HG03354 (cell line): ENCODE data around the gene DYNC2H1.
"Not testable (repeated sequence)": the region's sequence is repeated elsewhere in the genome, so short reads cannot be mapped to it uniquely, and the experiment has no call there.

Source experiments
- ATAC-seq: cut with Tn5 transposase; IDR thresholded peaks from one replicate; pipeline ENCODE4 v1.9.1; 2021; ENCODE audit warnings: mild to moderate bottlenecking; ENCODE audit not compliant: unreplicated experiment, poor library complexity, severe bottlenecking

DYNC2H1 gene

DNA sequence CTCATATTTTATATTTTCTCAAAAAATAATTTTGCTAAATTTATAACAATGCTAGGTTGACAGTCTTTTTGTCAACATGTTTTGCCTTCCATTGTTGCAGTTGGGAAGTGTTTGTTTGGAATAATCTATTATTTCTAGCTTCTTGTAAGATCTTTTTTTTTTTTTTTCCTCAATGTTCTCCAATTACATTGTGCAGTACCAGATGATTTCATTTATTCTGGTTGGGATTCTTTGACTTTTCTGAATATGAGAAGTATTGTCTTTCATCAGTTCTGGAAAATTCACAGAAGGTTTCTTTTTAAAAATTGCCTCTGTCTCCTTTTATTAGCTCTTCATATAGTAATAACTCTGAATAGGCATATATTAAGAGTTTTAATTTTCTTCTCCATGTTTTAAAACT lies 245.4 kb downstream of the DYNC2H1 start:
- ATAC-seq = no peak

DNA sequence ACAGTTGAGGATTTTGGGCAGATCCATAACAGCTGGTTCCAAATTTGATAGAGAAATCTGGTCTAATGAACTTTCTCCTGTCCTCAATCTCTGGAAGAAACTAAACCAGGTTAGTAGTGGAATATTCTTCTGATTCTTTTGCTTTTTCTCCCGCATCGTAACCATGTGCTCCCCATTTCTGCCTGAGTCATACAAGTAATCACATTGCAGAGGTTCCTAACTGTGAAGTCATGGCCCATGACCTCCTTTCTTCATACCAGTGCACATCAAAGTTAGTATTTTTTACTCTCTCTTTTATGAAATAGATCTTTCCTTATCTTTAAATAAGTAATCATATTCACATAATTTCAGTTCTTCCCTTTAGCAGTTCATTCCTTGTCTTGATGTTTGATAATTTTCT lies 249.0 kb downstream of the DYNC2H1 start:
- no peak for ATAC-seq

DNA sequence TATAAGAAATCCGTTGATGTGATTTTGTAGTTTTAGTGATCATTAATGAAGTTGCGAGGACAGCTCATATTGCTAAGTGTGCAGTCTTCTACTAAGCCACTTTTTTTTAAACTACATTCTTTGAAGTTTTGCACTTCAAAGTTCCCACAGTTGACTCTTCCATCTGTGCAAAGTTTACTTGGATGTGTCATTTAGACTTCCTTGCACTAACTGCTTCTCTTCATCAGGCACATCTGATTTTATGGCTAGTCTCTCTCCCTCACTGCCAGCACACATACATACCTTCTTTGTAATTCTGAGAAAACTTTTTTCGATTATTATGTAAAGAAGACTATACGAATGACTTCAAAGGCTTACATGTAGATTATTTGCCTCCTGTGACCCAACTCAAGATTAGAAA lies 250.0 kb downstream of the DYNC2H1 start:
- no peak for ATAC-seq

DNA sequence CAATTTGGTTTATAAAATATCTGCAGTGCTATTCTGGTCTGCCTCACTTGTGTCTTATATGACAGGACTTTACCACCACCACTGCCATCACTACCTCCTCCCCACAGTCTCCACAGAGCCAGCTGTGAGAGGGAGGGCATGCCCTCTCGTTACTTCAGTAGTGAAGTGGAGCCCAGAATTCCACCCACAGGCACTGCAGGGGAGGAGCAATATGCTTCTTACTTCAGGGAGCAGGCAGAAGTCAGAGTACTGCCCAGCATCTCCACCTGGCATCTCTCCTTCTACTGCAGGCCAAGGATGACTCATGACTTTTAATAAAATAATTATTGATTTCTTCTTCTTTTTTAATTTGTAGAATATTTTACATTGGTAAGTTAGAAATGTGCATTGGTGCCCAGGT lies 255.5 kb downstream of the DYNC2H1 start:
- ATAC-seq = no peak

GRCh38 chr11:103367650-103368049 lies 258.4 kb downstream of the DYNC2H1 start:
- ATAC-seq = no peak

DNA sequence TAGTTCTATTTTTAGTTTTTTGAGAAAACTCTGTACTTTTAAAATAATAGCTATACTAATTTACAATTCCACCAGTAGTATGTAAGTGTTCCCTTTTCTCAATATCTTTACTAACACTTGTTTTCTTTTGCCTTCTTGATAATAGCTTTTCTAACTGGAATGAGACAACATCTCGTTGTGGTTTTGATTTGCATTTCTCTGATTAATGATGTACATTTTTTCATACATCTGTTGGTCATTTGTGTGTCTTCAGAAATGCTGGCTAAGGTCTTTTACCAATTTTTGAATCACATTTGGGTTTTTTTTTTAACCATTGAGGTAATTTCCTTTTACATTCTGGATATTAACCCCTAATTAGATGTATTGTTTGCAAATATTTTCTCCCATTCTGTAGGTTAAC lies 258.9 kb downstream of the DYNC2H1 start:
- no peak for ATAC-seq

DNA sequence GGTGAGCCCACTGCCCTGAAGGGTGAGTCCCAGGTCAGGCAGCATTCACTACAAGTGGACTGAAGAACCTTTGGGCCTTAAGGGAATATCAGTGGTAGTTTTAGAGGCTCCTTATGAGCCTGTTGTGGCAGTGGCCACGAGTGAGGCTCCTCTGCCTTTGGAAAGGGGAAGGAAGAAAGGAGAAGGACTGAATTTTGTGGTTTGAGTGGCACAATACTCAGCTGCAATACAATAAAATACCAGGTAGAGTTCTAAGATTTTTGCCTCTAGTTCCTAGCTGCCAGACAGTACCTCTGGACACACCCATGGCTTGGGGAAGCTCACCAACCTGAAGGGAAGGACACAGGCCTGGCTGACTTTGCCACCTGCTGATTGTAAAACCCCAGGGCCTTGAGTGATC lies 260.9 kb downstream of the DYNC2H1 start:
- ATAC-seq = no peak

DNA sequence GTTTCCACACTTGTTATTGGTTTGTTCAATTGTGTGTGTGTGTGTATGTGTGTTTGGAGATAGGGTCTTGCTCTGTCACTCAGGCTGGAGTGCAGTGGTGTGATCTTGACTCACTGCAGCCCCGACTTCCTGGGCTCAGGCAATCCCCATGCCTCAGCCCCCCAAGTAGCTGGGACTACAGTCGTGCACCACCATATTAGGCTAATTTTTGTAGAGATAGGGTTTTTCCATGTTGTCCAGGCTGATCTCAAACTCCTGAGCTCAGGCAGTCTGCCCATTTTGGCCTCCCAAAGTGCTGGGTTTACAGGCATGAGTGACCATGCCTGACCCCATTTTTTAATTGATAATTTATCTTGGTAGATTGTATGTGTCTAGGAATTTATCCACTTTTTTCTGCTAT lies 263.7 kb downstream of the DYNC2H1 start:
- ATAC-seq = no peak

DNA sequence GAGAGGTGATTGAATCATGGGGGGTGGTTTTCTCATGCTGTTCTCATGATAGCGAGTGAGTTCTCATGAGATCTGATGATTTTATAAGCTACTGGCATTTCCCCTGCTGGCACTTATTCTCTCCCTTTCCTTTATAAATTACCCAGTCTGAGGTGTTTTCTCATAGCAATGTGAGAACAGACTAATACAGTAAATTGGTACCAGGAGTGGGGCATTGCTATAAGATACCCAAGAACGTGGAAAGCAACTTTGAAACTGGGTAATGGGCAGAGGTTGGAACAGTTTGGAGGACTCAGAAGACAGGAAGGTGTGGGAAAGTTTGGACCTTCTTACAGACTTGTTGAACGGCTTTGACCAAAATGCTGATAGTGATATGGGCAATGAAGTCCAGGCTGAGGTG lies 265.0 kb downstream of the DYNC2H1 start:
- ATAC-seq = not testable (repeated sequence)

DNA sequence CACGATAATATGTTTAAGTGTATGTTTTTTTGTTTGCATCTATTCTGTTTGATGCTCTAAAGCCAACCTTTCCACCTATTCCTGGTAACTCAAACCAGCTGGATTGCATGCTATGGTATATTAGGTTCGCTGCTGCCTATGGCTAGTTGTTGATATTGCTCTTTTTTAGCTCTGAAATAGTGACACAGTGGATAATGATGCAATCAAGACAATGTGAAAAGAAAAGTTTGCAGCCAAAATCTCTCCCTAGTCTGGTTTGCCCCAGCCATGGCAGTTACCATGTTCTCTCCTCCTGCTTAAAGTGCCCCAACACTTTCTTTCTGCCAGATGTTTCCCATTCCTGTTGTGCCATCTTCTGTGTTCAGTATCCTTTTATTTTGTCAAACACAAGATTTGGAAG lies 269.7 kb downstream of the DYNC2H1 start:
- no peak for ATAC-seq

DNA sequence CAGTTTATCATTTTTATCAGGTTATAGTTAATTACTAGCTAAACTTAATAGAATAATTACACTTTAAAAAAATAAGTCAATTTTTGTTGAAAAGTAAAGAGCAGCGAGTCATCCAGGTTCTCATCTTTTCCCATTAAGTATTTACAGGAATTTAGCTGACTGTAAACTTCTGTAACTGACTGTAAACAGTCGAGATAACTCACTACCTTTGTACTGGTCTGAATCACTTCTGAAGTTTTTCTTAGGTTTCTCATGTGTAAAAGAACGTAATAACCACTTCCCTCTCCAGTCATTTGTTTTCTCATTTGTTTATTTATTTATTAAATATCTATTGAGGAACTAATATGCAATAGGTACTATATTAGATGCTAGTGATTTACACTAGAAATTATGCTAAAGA lies 270.8 kb downstream of the DYNC2H1 start:
- ATAC-seq = no peak

DNA sequence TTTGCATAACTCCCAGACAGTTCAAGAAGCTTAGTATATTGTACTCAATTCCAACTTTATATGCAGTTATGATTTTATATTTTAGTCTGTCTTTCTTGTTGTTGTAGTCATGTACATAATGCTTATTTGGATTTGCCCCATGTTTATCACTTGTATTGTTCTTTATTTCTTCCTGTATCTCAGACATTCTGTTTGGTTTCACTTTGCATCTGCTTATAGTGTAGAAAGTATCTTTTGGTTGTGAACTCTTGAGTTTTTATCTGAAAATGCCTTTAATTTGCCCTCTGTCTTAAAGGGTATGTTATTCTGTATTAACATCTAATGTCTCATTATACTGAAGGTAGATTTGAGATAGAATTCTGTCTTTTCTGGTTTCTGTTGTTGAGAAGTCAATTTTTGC lies 275.4 kb downstream of the DYNC2H1 start:
- no peak for ATAC-seq

GRCh38 chr11:103395612-103396011 lies 286.4 kb downstream of the DYNC2H1 start:
- ATAC-seq = no peak

DNA sequence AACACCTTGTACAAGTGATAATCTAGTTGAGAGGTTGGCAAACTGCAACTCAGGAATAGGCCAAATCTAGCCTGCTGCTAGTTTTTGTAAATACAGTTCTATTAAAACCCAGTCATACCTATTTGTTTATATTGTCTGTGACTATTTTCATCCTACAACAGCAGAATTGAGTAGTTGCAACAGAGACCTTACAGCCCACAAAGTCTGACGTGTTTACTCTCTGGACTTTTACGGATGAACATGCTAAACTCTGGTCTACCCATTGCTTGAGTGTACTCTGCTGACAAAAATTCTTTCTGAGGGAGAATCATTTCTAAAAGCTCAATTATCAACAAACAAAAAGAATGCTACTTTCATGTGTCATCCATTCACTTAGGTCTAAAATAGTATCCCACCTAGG lies 287.0 kb downstream of the DYNC2H1 start:
- no peak for ATAC-seq

DNA sequence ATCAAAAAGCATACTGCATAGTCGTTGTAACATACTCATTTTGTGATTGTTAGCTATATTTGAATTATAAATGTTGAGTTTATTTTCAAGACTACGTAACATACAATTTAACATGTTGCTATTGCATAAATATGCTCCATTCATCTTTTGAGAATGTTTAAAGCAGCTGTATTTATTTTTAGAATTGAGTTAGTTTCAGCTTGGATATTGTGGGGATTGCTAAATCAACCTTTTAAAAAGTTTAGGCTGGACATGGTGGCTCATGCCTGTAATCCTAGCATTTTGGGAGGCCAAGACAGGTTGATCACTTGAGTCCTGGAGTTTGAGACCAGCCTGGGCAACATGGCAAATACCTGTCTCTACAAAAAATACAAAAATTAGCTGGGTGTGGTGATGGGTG lies 288.1 kb downstream of the DYNC2H1 start:
- ATAC-seq = no peak

DNA sequence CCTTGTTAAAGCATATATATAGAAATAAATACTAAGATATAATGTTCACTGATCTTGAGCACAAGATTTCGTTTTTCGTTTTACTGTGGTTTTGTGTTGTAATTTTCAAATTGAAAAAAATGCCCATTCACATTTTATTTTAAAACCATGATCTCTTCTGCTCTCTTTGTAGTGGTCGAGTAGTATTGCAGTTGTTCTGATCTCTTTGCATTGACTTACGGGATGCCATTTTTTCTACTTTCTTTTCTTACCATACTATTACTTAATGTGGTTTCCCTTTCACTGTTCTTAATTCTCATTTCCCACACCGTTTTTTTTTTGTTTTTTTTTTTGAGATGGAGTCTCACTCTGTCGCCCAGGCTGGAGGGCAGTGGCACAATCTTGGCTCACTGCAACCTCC lies 289.6 kb downstream of the DYNC2H1 start:
- ATAC-seq = no peak

- no peak for ATAC-seq
Measured at GRCh38 chr11:103406357-103406756, 297.1 kb downstream of the DYNC2H1 start.

GRCh38 chr11:103407641-103408040 lies 298.4 kb downstream of the DYNC2H1 start:
- ATAC-seq = no peak

DNA sequence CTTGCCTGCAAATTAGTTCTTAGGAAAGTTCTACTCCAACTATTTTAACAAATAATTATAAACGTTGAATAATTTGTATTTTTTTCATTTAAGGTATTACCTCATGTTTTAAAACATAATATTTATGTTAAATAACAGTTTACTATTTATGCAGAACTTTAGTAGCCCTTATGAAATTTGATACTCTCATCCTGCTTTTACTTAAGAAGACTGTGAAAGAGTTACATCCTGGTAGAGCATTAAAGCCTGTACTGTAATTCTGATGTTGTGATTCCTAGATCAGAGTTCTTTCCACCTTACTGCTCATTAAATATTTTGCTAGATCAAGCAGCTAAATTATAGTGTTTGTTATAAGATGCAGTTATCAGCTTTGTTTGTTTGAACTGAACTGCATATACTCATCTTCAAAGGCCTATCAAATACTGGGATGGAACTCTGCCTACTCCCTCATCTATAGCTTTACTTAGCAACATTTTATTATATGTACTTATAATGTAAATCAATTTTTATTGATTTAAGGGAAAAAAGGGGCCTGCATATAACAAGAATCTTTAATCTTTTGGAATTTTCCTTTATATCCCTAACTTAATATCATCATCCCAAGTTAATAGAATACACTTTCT lies 304.2 kb downstream of the DYNC2H1 start:
- ATAC-seq = no peak

DNA sequence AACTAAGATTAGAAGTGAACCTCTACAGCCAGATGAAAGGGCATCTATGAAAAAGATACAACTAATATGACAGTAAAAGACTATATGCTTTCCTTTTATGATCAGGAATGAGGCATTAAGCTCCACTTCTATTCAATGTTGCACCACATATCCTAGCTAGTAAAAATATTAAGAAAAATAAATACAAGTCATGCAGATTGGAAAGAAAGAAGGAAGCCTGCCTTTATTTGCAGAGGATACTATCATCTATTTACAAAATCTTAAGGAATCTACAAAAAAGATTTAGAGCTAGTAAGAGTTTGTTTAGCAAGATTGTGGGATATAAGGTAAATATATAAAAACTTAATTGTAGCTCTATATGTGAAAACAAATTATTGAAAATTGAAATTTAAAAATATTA lies 308.8 kb downstream of the DYNC2H1 start:
- no peak for ATAC-seq

- ATAC-seq = peak; percentile 56
Measured at GRCh38 chr11:103420593-103420992, 311.4 kb downstream of the DYNC2H1 start.

DNA sequence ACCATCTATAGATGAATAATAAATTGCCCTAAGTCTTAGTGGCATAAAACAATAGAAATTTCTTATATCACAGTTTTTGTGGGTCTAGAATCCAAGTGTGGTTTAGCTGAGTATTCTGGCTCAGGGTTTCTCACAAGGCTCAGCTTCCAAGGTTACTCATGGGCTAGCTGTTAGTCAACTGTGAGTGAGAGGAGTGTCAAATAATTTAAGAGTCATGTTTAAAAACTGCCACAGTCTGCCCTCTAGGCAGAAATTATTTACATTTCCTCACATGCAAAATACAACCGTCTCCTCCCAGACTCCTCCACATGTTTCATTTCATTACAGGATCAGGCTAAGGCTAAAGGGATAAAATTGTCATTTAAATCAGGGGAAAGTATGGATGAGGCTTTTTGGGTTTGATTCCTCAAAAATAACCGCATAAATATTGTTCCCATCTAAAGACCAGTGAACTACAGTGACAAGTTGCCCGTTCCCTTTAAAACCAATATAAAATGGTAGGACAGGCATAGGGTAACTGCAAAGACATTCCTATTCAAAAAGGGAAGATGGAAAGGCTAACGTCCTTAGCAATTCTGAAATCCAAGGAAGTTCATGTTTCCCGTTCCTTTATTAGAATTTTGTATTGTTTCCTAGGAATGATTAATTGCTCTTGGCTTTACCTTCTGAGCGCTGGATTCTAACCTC lies 324.3 kb downstream of the DYNC2H1 start:
- no peak for ATAC-seq
